HepG2 (cell line): Measurements from ENCODE around the gene TP53TG5. TPM values are rescaled to one million over a fixed set of nuclear protein-coding genes. Genes with fewer than 3 reads are reported as not detected.

ENCODE experiments used
- CREB1 ChIP-seq, 2 experiments: fragments of 450-650 bp in 1 of 2; IDR thresholded peaks; 2 replicates each; pipeline ENCODE4 v1.6.1; 2016 to 2017; ENCODE audit warnings: control low read depth in 1 of 2, mild to moderate bottlenecking in 1 of 2, missing compliant biosample characterization in 1 of 2, missing genetic modification characterization in 1 of 2
- EED ChIP-seq: sonication (generic); formaldehyde crosslinking; IDR thresholded peaks from 2 replicates; pipeline ENCODE4 v1.5.0; 2020; ENCODE audit warnings: mild to moderate bottlenecking, missing genetic modification reagents
- ELF4 ChIP-seq: sonication (generic); formaldehyde crosslinking; IDR thresholded peaks from 2 replicates; pipeline ENCODE4 v1.5.0; 2020; ENCODE audit warnings: missing genetic modification reagents, mild to moderate bottlenecking, moderate library complexity, borderline replicate concordance
- GABPA ChIP-seq, 2 experiments: IDR thresholded peaks; 2 replicates each; pipeline ENCODE4 v1.6.1; 2011 to 2016; ENCODE audit warnings: low read depth in 2 of 2, low read length in 1 of 2, missing biosample characterization in 1 of 2, missing genetic modification characterization in 1 of 2
- GLMP ChIP-seq: sonication (generic); formaldehyde crosslinking; IDR thresholded peaks from 2 replicates; pipeline ENCODE4 v1.9.0; 2021; ENCODE audit warnings: missing genetic modification reagents, mild to moderate bottlenecking, borderline replicate concordance
- GMEB1 ChIP-seq: sonication (generic); formaldehyde crosslinking; IDR thresholded peaks from 2 replicates; pipeline ENCODE4 v1.5.1; 2020; ENCODE audit warnings: missing genetic modification reagents, mild to moderate bottlenecking, borderline replicate concordance
- IKZF1 ChIP-seq: fragments of 450-650 bp; IDR thresholded peaks from 2 replicates; pipeline ENCODE4 v1.7.1; 2016
- NBN ChIP-seq: fragments of 450-650 bp; conservative IDR thresholded peaks from 2 replicates; pipeline ENCODE4 v1.6.1; 2017
- PTBP1 ChIP-seq: fragments of 200-400 bp; formaldehyde crosslinking; IDR thresholded peaks from 2 replicates; pipeline ENCODE4 v1.6.1; 2018; ENCODE audit warnings: low read length, low read depth; ENCODE audit not compliant: poor library complexity, severe bottlenecking
- SALL1 ChIP-seq: sonication (generic); formaldehyde crosslinking; IDR thresholded peaks from 2 replicates; pipeline ENCODE4 v1.8.0; 2022; ENCODE audit warnings: mild to moderate bottlenecking, missing genetic modification reagents
- SAP130 ChIP-seq: IDR thresholded peaks from 2 replicates; pipeline ENCODE4 v1.6.1; 2016; ENCODE audit warnings: low read depth
- SNAPC2 ChIP-seq: sonication (generic); formaldehyde crosslinking; IDR thresholded peaks from 2 replicates; pipeline ENCODE4 v1.8.1; 2022; ENCODE audit warnings: mild to moderate bottlenecking, missing genetic modification reagents
- THAP7 ChIP-seq: sonication (generic); formaldehyde crosslinking; IDR thresholded peaks from 2 replicates; pipeline ENCODE4 v1.8.1; 2023; ENCODE audit warnings: mild to moderate bottlenecking, missing genetic modification reagents
- ZBTB20 ChIP-seq: sonication (generic); formaldehyde crosslinking; IDR thresholded peaks from 2 replicates; pipeline ENCODE4 v1.8.1; 2023; ENCODE audit warnings: missing genetic modification reagents, low read depth, mild to moderate bottlenecking, borderline replicate concordance
- ZBTB37 ChIP-seq: sonication (generic); formaldehyde crosslinking; IDR thresholded peaks from 2 replicates; pipeline ENCODE4 v1.4.0; 2020; ENCODE audit warnings: mild to moderate bottlenecking, missing genetic modification reagents
- ZBTB38 ChIP-seq: sonication (generic); formaldehyde crosslinking; IDR thresholded peaks from 2 replicates; pipeline ENCODE4 v1.5.1; 2020; ENCODE audit warnings: mild to moderate bottlenecking, missing genetic modification reagents
- ZFAT ChIP-seq: sonication (generic); formaldehyde crosslinking; conservative IDR thresholded peaks from 2 replicates; pipeline ENCODE4 v1.8.1; 2023; ENCODE audit warnings: missing genetic modification reagents, inconsistent platforms
- ZFP36L2 ChIP-seq: sonication (generic); formaldehyde crosslinking; IDR thresholded peaks from 2 replicates; pipeline ENCODE4 v1.4.0; 2020; ENCODE audit warnings: missing genetic modification reagents
- ZNF234 ChIP-seq: sonication (generic); formaldehyde crosslinking; conservative IDR thresholded peaks from 2 replicates; pipeline ENCODE4 v1.5.1; 2020; ENCODE audit warnings: mild to moderate bottlenecking, missing genetic modification reagents
- ZNF501 ChIP-seq: sonication (generic); formaldehyde crosslinking; IDR thresholded peaks from 2 replicates; pipeline ENCODE4 v1.5.1; 2020; ENCODE audit warnings: mild to moderate bottlenecking, moderate library complexity, missing genetic modification reagents
- ZNF547 ChIP-seq: sonication (generic); formaldehyde crosslinking; IDR thresholded peaks from 2 replicates; pipeline ENCODE4 v1.5.1; 2020; ENCODE audit warnings: mild to moderate bottlenecking, missing genetic modification reagents
- ZNF740 ChIP-seq: sonication (generic); formaldehyde crosslinking; IDR thresholded peaks from 2 replicates; pipeline ENCODE4 v1.4.0; 2020; ENCODE audit warnings: missing genetic modification reagents
- ZNF749 ChIP-seq: sonication (generic); formaldehyde crosslinking; IDR thresholded peaks from 2 replicates; pipeline ENCODE4 v1.8.0; 2022; ENCODE audit warnings: mild to moderate bottlenecking, missing genetic modification reagents, moderate library complexity, borderline replicate concordance
- ZNF883 ChIP-seq: sonication (generic); formaldehyde crosslinking; IDR thresholded peaks from 2 replicates; pipeline ENCODE4 v1.5.1; 2020; ENCODE audit warnings: mild to moderate bottlenecking, missing genetic modification reagents; ENCODE audit errors: not compliant biosample characterization
- polyA plus RNA-seq, 8 experiments: library from polyadenylated mRNA; depleted of rRNA in 3 of 8; stranded (reverse) in 7 of 8; unstranded in 1 of 8; fragments of >200 nt; fragmentation: Illumina TruSeq in 4 of 8; extraction: Trizol in 4 of 8; gene quantifications; 2 replicates each; pipeline versions ENCODE4 v1.2.1 to v1.2.3, GENCODE V29; 2011 to 2016; ENCODE audit warnings: low read depth in 4 of 8, missing spikeins in 1 of 8, mixed read lengths in 1 of 8; ENCODE audit not compliant: insufficient read depth in 1 of 8
- total RNA-seq, 5 experiments: library from RNA; depleted of rRNA; stranded (reverse); fragments of >200 nt; fragmentation: Illumina TruSeq; extraction: Trizol; gene quantifications; 2 replicates each; pipeline ENCODE4 v1.2.3, GENCODE V29; 2016; ENCODE audit warnings: low read depth in 1 of 5

TP53TG5 gene
- total and polyA plus RNA-seq, 2 of the 13 experiments (the other 11 are each of a cell fraction or from before 2014, with no cell fraction given) = 0.11 TPM; not detected in 1

- TF ChIP-seq ZNF749 (no peak), ZNF547 (CRISPR knock-in tag) (no peak; the same call in 1 of the 2 replicates), ZNF740 (no peak), ZBTB20 (no peak), CREB1 (IDR thresholded peaks at IDR 0.05) (peak; percentile 66), CREB1 (CRISPR knock-in tag; IDR thresholded peaks at IDR 0.05) (peak; percentile 76), ZNF883 (CRISPR knock-in tag) (peak; percentile 23), IKZF1 (no peak), GMEB1 (CRISPR knock-in tag) (0 out of 2 replicates have a peak, but pooled peaks have one; percentile 11), ZNF501 (CRISPR knock-in tag) (peak; percentile 20; the same call in 1 of the 2 replicates), ZNF234 (no peak), PTBP1 (no peak), ZBTB38 (CRISPR knock-in tag) (0 out of 2 replicates have a peak, but pooled peaks have one; percentile 6), ZFP36L2 (CRISPR knock-in tag) (no peak), ZFAT (CRISPR knock-in tag) (no peak), GABPA (IDR thresholded peaks at IDR 0.05; ENCODE audit: low read depth, low read length) (no peak), GABPA (CRISPR knock-in tag; IDR thresholded peaks at IDR 0.05; ENCODE audit: low read depth) (no peak), NBN (no peak), GLMP (CRISPR knock-in tag) (no peak), EED (CRISPR knock-in tag) (0 out of 2 replicates have a peak, but pooled peaks have one; percentile 47), SALL1 (peak; percentile 47), ZBTB37 (CRISPR knock-in tag) (0 out of 2 replicates have a peak, but pooled peaks have one; percentile 51), THAP7 (no peak), SAP130 (CRISPR knock-in tag) (peak; percentile 63; the same call in 1 of the 2 replicates), ELF4 (CRISPR knock-in tag) (no peak; the same call in 1 of the 2 replicates), SNAPC2 (no peak)
Measured at GRCh38 chr20:45359406-45360148, 18.5 kb downstream of the TP53TG5 start (continued).
